IMR-90 (cell line): ENCODE data around the gene SLC45A2.

Experiments
- BHLHE40 ChIP-seq: fragments of 150-350 bp; IDR thresholded peaks from 2 replicates; pipeline ENCODE4 v1.6.1; 2016; ENCODE audit warnings: mild to moderate bottlenecking, low read depth, low read length
- CEBPB ChIP-seq: IDR thresholded peaks from 2 replicates; pipeline ENCODE4 v1.6.1; 2012; ENCODE audit warnings: low read depth, low read length, improper control_type of control experiment
- MAFK ChIP-seq: IDR thresholded peaks from 2 replicates; pipeline ENCODE4 v1.6.1; 2012; ENCODE audit warnings: low read depth, low read length, improper control_type of control experiment
- MAZ ChIP-seq: IDR thresholded peaks from 2 replicates; pipeline ENCODE4 v1.6.1; 2012; ENCODE audit warnings: low read depth, mild to moderate bottlenecking, low read length, improper control_type of control experiment, moderate library complexity, borderline replicate concordance
- NFE2L2 ChIP-seq: fragments of 150-350 bp; IDR thresholded peaks from 2 replicates; pipeline ENCODE4 v1.6.1; 2016; ENCODE audit warnings: low read depth, mild to moderate bottlenecking, low read length
- POLR2A ChIP-seq: IDR thresholded peaks from 2 replicates; pipeline ENCODE4 v1.6.1; 2012; ENCODE audit warnings: mild to moderate bottlenecking, low read depth, low read length
- RAD21 ChIP-seq: IDR thresholded peaks from 2 replicates; pipeline ENCODE4 v1.6.1; 2012; ENCODE audit warnings: low read length, improper control_type of control experiment
- RCOR1 ChIP-seq: IDR thresholded peaks from 2 replicates; pipeline ENCODE4 v1.6.1; 2012; ENCODE audit warnings: mild to moderate bottlenecking, low read length, improper control_type of control experiment; ENCODE audit not compliant: insufficient replicate concordance
- TF ChIP-seq, protein P1 (sequence below): conservative IDR thresholded peaks from 2 replicates; pipeline ENCODE4 v1.5.1; 2012; ENCODE audit warnings: mild to moderate bottlenecking, low read depth, low read length, improper control_type of control experiment
- TF ChIP-seq, protein P2 (sequence below): fragments of 150-350 bp; IDR thresholded peaks from 2 replicates; pipeline ENCODE4 v1.6.1; 2017; ENCODE audit warnings: mild to moderate bottlenecking, antibody characterized with exemption, low read length, low read depth
- TF ChIP-seq, protein P3 (sequence below): fragments of 150-350 bp; IDR thresholded peaks from 2 replicates; pipeline ENCODE4 v1.6.1; 2016; ENCODE audit warnings: low read depth, mild to moderate bottlenecking, low read length, moderate library complexity, borderline replicate concordance

DNA sequence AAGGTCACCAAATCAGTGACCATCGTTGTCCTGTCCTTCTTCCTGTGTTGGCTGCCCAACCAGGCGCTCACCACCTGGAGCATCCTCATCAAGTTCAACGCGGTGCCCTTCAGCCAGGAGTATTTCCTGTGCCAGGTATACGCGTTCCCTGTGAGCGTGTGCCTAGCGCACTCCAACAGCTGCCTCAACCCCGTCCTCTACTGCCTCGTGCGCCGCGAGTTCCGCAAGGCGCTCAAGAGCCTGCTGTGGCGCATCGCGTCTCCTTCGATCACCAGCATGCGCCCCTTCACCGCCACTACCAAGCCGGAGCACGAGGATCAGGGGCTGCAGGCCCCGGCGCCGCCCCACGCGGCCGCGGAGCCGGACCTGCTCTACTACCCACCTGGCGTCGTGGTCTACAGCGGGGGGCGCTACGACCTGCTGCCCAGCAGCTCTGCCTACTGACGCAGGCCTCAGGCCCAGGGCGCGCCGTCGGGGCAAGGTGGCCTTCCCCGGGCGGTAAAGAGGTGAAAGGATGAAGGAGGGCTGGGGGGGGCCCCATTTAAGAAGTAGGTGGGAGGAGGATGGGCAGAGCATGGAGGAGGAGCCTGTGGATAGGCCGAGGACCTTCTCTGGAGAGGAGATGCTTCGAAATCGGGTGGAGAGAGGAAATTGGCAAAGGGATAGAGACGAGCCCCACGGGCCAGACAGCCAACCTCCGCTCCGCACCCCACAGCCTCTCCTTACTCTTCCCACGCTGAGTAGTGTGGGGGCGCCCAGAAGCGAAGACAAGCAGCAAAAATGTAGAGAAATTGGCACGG, 46.6 kb downstream of the SLC45A2 start:
- no peak for TF ChIP-seq RCOR1
- TF ChIP-seq, protein P1, sequence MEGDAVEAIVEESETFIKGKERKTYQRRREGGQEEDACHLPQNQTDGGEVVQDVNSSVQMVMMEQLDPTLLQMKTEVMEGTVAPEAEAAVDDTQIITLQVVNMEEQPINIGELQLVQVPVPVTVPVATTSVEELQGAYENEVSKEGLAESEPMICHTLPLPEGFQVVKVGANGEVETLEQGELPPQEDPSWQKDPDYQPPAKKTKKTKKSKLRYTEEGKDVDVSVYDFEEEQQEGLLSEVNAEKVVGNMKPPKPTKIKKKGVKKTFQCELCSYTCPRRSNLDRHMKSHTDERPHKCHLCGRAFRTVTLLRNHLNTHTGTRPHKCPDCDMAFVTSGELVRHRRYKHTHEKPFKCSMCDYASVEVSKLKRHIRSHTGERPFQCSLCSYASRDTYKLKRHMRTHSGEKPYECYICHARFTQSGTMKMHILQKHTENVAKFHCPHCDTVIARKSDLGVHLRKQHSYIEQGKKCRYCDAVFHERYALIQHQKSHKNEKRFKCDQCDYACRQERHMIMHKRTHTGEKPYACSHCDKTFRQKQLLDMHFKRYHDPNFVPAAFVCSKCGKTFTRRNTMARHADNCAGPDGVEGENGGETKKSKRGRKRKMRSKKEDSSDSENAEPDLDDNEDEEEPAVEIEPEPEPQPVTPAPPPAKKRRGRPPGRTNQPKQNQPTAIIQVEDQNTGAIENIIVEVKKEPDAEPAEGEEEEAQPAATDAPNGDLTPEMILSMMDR: no peak
- no peak for TF ChIP-seq BHLHE40
- TF ChIP-seq, protein P2, sequence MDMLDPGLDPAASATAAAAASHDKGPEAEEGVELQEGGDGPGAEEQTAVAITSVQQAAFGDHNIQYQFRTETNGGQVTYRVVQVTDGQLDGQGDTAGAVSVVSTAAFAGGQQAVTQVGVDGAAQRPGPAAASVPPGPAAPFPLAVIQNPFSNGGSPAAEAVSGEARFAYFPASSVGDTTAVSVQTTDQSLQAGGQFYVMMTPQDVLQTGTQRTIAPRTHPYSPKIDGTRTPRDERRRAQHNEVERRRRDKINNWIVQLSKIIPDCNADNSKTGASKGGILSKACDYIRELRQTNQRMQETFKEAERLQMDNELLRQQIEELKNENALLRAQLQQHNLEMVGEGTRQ: no peak
- no peak for TF ChIP-seq MAFK
- no peak for TF ChIP-seq RAD21
- TF ChIP-seq POLR2A: no peak
- no peak for TF ChIP-seq NFE2L2
- TF ChIP-seq MAZ: no peak
- no peak for TF ChIP-seq CEBPB
- TF ChIP-seq, protein P3, sequence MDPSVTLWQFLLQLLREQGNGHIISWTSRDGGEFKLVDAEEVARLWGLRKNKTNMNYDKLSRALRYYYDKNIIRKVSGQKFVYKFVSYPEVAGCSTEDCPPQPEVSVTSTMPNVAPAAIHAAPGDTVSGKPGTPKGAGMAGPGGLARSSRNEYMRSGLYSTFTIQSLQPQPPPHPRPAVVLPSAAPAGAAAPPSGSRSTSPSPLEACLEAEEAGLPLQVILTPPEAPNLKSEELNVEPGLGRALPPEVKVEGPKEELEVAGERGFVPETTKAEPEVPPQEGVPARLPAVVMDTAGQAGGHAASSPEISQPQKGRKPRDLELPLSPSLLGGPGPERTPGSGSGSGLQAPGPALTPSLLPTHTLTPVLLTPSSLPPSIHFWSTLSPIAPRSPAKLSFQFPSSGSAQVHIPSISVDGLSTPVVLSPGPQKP: no peak
